CD14-positive monocyte (primary cell): ENCODE results near the gene SPANXD. TPM values are rescaled to one million over a fixed set of nuclear protein-coding genes. Genes with fewer than 3 reads are reported as not detected.
"Not testable (repeated sequence)": the region's sequence is repeated elsewhere in the genome, so short reads cannot be mapped to it uniquely, and the experiment has no call there.

Source experiments
- DNase-seq, 3 donors: peaks; one replicate each; pipeline ENCODE4 v3.0.0-alpha.2; 2011 to 2022
- H2AFZ ChIP-seq: 2 replicates; pipeline ENCODE4 v1.6.0; 2012; ENCODE audit warnings: mild to moderate bottlenecking, low read depth, low read length, inconsistent platforms; ENCODE audit not compliant: insufficient read depth, poor library complexity, severe bottlenecking
- H3K27ac ChIP-seq, 2 donors: 1 replicate in 1 of 2; 2 replicates in 1 of 2; pipeline ENCODE4 v1.5.1; 2012 to 2013; ENCODE audit warnings: low read length in 2 of 2, control low read depth in 1 of 2, inconsistent platforms in 1 of 2, low read depth in 1 of 2, mild to moderate bottlenecking in 1 of 2
- H3K27me3 ChIP-seq, 2 donors: one replicate each; pipeline versions ENCODE4 v1.6.0 to v1.6.1; 2011 to 2013; ENCODE audit warnings: low read length in 2 of 2; ENCODE audit not compliant: control insufficient read depth in 2 of 2, insufficient read depth in 2 of 2
- H3K36me3 ChIP-seq, 2 donors: replicated peaks in 1 of 2; 1 replicate in 1 of 2; 2 replicates in 1 of 2; pipeline versions ENCODE4 v1.5.1 to v1.6.1; 2012 to 2013; ENCODE audit warnings: low read length in 2 of 2, control low read depth in 1 of 2, inconsistent platforms in 1 of 2, mild to moderate bottlenecking in 1 of 2; ENCODE audit not compliant: insufficient read depth in 2 of 2, control insufficient read depth in 1 of 2
- H3K4me1 ChIP-seq, 2 donors: 1 replicate in 1 of 2; 2 replicates in 1 of 2; pipeline versions ENCODE4 v1.5.1 to v1.6.1; 2012 to 2013; ENCODE audit warnings: low read length in 2 of 2, control low read depth in 1 of 2, inconsistent platforms in 1 of 2, mild to moderate bottlenecking in 1 of 2, moderate library complexity in 1 of 2; ENCODE audit not compliant: insufficient read depth in 2 of 2, control insufficient read depth in 1 of 2
- H3K4me2 ChIP-seq: replicated peaks from 2 replicates; pipeline ENCODE3; 2012; ENCODE audit warnings: low read length, moderate library complexity, mild to moderate bottlenecking; ENCODE audit not compliant: poor library complexity, severe bottlenecking; ENCODE audit errors: extremely low read depth
- H3K4me3 ChIP-seq, 3 experiments: fragments of 200-600 bp in 1 of 3; sonication (generic) in 1 of 3; replicated peaks in 1 of 3; 1 replicate in 2 of 3; 2 replicates in 1 of 3; pipeline ENCODE4 v1.5.1; 2011 to 2013; ENCODE audit warnings: low read length in 3 of 3, mild to moderate bottlenecking in 3 of 3, control low read depth in 2 of 3, low read depth in 2 of 3, inconsistent platforms in 1 of 3, moderate library complexity in 1 of 3
- H3K79me2 ChIP-seq: 2 replicates; pipeline ENCODE4 v1.6.0; 2012; ENCODE audit warnings: mild to moderate bottlenecking, control low read depth, inconsistent platforms, low read length, moderate library complexity; ENCODE audit not compliant: insufficient read depth
- H3K9ac ChIP-seq: 2 replicates; pipeline ENCODE4 v1.6.0; 2017; ENCODE audit warnings: low read length, mild to moderate bottlenecking; ENCODE audit not compliant: insufficient read depth, poor library complexity, severe bottlenecking
- H3K9me3 ChIP-seq, 2 donors: replicated peaks in 1 of 2; 1 replicate in 1 of 2; 2 replicates in 1 of 2; pipeline versions ENCODE4 v1.5.1 to v1.6.1; 2012 to 2013; ENCODE audit warnings: low read length in 2 of 2, control low read depth in 1 of 2; ENCODE audit not compliant: control insufficient read depth in 1 of 2, insufficient read depth in 1 of 2
- H4K20me1 ChIP-seq: 2 replicates; pipeline ENCODE4 v1.6.0; 2012; ENCODE audit warnings: mild to moderate bottlenecking, low read length, control low read depth, moderate library complexity; ENCODE audit not compliant: insufficient read depth
- H3K27ac Mint-ChIP-seq, 7 donors: one replicate each; pipeline ENCODE4 v1.8.0; 2020; ENCODE audit warnings: mild to moderate bottlenecking in 7 of 7, mixed read lengths in 7 of 7, moderate library complexity in 6 of 7, inconsistent platforms in 2 of 7
- H3K27me3 Mint-ChIP-seq, 3 donors: one replicate each; pipeline ENCODE4 v1.8.0; 2021 to 2022; ENCODE audit warnings: low read depth in 3 of 3, mild to moderate bottlenecking in 3 of 3, mixed read lengths in 3 of 3, moderate library complexity in 3 of 3, inconsistent platforms in 1 of 3
- H3K36me3 Mint-ChIP-seq, 2 donors: one replicate each; pipeline ENCODE4 v1.8.0; 2020; ENCODE audit warnings: mixed read lengths in 2 of 2, inconsistent platforms in 1 of 2, mild to moderate bottlenecking in 1 of 2
- H3K4me1 Mint-ChIP-seq: one replicate; pipeline ENCODE4 v1.8.0; 2020; ENCODE audit warnings: mild to moderate bottlenecking, mixed read lengths
- H3K4me3 Mint-ChIP-seq, 2 donors: one replicate each; pipeline ENCODE4 v1.8.0; 2020; ENCODE audit warnings: mild to moderate bottlenecking in 2 of 2, mixed read lengths in 2 of 2, moderate library complexity in 1 of 2
- H3K9me3 Mint-ChIP-seq, 7 donors: one replicate each; pipeline ENCODE4 v1.8.0; 2020 to 2022; ENCODE audit warnings: mixed read lengths in 7 of 7, mild to moderate bottlenecking in 6 of 7, moderate library complexity in 6 of 7, inconsistent platforms in 2 of 7
- WGBS: methylation state at CpG from one replicate; pipeline ENCODE4 v1.1.5; 2013; ENCODE audit warnings: missing lambda C conversion rate; ENCODE audit not compliant: insufficient coverage; 5-methylcytosine and 5-hydroxymethylcytosine counted together
- intact Hi-C, 2 donors: fragments of 100-400 bp; cut with micrococcal nuclease; formaldehyde crosslinking; loops; one replicate each; pipeline versions ENCODE4 v1.15.0 to v1.15.1; 2023
- polyA minus RNA-seq: library from RNA; depleted of rRNA, polyadenylated mRNA; stranded (reverse); fragments of >200 nt; gene quantifications from 2 replicates; pipeline ENCODE4 v1.2.3, GENCODE V29; 2012
- polyA plus RNA-seq, 3 donors: library from polyadenylated mRNA; depleted of rRNA in 1 of 3; unstranded in 2 of 3; stranded (reverse) in 1 of 3; fragments of 300-500 nt in 2 of 3; fragments of >200 nt in 1 of 3; fragmentation: Illumina TruSeq in 2 of 3; gene quantifications; 1 replicate in 2 of 3; 2 replicates in 1 of 3; pipeline ENCODE4 v1.2.3, GENCODE V29; 2012 to 2021
- total RNA-seq, 12 experiments: library from RNA in 1 of 12; stranded (reverse) in 1 of 12; fragments of 120-200 nt in 1 of 12; gene quantifications; one replicate each; pipeline ENCODE4 v1.2.4 and lab custom pipeline; 2013 to 2026; ENCODE audit warnings: mixed read lengths in 6 of 12, inconsistent platforms in 1 of 12
- TF ChIP-seq, protein P1 (sequence below): fragments of 200-600 bp; IDR thresholded peaks from one replicate; pipeline ENCODE4 v1.8.0; 2022; ENCODE audit warnings: antibody characterized with exemption, mild to moderate bottlenecking

The SPANXD gene, protein sequence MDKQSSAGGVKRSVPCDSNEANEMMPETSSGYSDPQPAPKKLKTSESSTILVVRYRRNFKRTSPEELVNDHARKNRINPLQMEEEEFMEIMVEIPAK
- not detected for total RNA-seq (2013)
- polyA plus RNA-seq = not detected
- polyA minus RNA-seq = not detected in 2 replicates
- total RNA-seq (lab: John Stamatoyannopoulos, UW) = 0 to 0.23 (median 0) reads per million in 11 experiments

DNA sequence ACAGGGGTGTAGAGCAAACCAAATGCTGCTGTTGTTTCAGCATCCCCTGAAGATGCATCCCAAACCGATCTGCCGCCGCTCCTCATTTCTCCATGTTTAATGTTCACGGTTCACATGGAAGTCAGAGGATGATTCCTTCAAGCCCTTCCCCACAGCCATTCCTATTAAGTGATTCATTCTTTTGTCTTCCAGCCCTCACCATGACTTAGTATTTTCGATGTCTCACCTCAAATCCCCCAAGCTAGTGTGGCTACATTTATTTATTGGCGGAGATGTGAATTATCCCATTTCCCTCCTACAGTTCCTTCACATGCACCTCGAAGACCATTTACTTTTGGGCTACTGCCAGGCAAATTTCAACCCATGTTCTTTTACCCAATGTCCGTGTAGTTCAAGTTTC, at the start of gene SPANXD:
TSS of gene SPANXD (minus strand) at position 101 of the 400 bp plus-strand sequence. CDS start 334 bp downstream, outside the sequence.
- H2AFZ ChIP-seq, H3K27me3 ChIP-seq, DNase-seq, H3K9ac ChIP-seq, H3K4me1 Mint-ChIP-seq, H3K36me3 ChIP-seq, H3K36me3 Mint-ChIP-seq, intact Hi-C loops, H3K4me3 ChIP-seq, H3K79me2 ChIP-seq, H3K27ac ChIP-seq, H4K20me1 ChIP-seq, H3K4me2 ChIP-seq, H3K9me3 ChIP-seq, H3K27ac Mint-ChIP-seq, H3K4me3 Mint-ChIP-seq, H3K4me1 ChIP-seq, H3K27me3 Mint-ChIP-seq, H3K9me3 Mint-ChIP-seq: not testable (repeated sequence)
- no CpG with 5 or more reads among the region's 8 CpGs for WGBS

DNA sequence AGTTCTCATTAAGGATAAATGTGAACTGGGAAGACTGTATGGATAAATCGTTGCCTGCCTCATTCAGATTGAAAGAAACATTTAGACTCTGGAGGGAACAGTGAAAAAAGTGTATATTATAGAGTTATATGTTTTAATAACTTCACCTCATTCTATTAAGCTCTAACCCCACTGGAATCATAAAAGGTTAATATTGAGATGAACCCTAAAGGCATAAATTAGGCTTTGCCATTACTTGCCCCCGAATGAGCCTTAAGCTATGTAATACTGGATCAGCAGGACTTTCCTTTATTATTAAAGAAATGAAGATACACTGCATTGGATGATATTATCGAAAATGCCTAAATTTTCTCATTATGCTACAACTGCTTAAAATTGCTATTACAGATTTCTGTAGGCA, 44.1 kb upstream of the SPANXD start:
- Mint-ChIP-seq H3K9me3 (peaks cover 0 to 5% (median 0%) of the 10 kb centered on the region in 7 donors), H3K36me3 (no peaks in the 10 kb centered on the region), H3K27ac (no peak overlapping the region), H3K27me3 (no peaks in the 10 kb centered on the region), H3K4me1 (no peaks in the 10 kb centered on the region), H3K4me3 (no peak overlapping the region)
- TF ChIP-seq, protein P1, sequence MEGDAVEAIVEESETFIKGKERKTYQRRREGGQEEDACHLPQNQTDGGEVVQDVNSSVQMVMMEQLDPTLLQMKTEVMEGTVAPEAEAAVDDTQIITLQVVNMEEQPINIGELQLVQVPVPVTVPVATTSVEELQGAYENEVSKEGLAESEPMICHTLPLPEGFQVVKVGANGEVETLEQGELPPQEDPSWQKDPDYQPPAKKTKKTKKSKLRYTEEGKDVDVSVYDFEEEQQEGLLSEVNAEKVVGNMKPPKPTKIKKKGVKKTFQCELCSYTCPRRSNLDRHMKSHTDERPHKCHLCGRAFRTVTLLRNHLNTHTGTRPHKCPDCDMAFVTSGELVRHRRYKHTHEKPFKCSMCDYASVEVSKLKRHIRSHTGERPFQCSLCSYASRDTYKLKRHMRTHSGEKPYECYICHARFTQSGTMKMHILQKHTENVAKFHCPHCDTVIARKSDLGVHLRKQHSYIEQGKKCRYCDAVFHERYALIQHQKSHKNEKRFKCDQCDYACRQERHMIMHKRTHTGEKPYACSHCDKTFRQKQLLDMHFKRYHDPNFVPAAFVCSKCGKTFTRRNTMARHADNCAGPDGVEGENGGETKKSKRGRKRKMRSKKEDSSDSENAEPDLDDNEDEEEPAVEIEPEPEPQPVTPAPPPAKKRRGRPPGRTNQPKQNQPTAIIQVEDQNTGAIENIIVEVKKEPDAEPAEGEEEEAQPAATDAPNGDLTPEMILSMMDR = no peak
- Histone ChIP-seq H3K9ac (no peak overlapping the region), H3K9me3 (no peaks in the 10 kb centered on the region), H4K20me1 (no peaks in the 10 kb centered on the region), H3K4me1 (no peaks in the 10 kb centered on the region), H3K27me3 (no peaks in the 10 kb centered on the region), H3K36me3 (no peaks in the 10 kb centered on the region), H3K4me3 (no peak overlapping the region), H3K79me2 (no peaks in the 10 kb centered on the region), H3K27ac (no peak overlapping the region), H3K4me2 (no peak overlapping the region), H2AFZ (no peak overlapping the region)
- WGBS = no CpG with 5 or more reads among the region's 3 CpGs
- intact Hi-C loops = no loop called here
- no peak for DNase-seq
